Mucosa of gallbladder (tissue), 1 donor: ENCODE measurements around the gene PIEZO1. TPM values are rescaled to one million over a fixed set of nuclear protein-coding genes. Genes with fewer than 3 reads are reported as not detected.

ENCODE experiments used
- DNase-seq: peaks from one replicate; pipeline ENCODE4 v3.0.0-alpha.2; 2020; ENCODE audit warnings: low spot score
- total RNA-seq: library from RNA; stranded (reverse); gene quantifications from one replicate; pipeline ENCODE4 v1.2.1, GENCODE V29; 2021
- donor health status: DM: no; HTN: no; CAD: no.

Gene PIEZO1
- total RNA-seq, 1 donor from 2014 or later: 108 TPM

GRCh38 chr16:88754109-88754911 lies 30.7 kb downstream of the PIEZO1 start:
- DNase-seq: no peak

DNA sequence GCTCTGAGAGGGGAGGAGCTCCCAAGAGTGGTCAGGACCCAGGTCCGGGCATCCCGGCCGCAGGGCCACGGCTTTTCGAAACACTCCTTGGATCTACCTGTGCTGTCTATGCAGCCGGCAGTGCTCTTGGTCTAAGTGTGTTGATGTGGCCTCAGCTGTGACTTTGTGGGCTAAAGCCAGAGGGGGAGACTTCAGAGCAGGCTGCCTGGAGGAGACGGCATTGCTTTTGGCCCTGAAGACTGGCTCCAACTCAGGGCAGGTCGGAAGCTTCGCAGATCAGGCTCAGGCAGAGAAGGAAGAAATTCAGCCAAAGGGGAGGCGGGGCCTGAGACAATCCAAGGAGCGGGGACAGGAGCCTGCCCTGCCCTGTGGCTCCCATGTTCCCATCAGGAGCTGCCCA lies 31.4 kb downstream of the PIEZO1 start:
- DNase-seq: no peak

GRCh38 chr16:88753191-88753590 lies 31.8 kb downstream of the PIEZO1 start:
- no peak for DNase-seq

GRCh38 chr16:88752386-88753002 lies 32.5 kb downstream of the PIEZO1 start:
- DNase-seq: no peak

DNA sequence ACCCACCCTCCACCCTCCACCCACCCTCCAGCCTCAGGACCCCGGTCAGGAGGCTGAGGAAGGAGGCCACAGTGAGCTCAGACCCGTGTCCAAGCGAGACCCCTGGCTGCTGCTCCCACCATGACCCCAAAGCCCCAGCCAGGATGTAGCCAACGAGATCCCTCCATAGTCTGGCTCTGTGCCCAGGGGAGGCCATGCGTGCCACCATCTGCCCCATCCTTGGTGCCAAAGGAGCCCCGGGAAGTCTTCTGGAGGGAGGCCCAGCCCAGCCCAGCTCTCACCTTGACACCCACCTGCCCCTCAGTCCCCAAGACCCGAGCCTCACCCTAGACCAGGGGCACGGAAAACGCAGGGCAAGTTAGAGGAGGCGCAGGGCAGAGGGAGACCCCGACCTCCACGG lies 34.2 kb downstream of the PIEZO1 start:
- no peak for DNase-seq

DNA sequence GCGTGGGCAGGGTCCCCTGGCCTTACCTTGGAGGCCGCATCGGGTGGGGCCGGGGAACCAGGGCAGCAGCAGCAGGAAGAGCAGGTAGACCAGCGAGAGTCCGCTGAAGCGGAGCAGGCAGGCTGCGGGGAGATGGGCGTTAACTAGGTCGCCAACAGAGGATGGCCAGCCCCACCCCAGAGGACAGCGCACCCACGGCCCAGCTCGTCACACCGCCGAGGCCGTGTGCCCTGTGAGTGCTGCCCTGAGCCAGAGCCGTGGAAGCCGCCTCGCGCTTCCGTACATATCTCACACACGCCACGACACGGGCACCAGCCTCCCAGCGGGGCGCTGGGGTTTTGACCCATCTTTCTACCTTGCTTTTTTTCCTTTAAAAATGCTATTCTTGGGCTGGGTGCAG lies 35.7 kb downstream of the PIEZO1 start:
- DNase-seq: no peak

DNA sequence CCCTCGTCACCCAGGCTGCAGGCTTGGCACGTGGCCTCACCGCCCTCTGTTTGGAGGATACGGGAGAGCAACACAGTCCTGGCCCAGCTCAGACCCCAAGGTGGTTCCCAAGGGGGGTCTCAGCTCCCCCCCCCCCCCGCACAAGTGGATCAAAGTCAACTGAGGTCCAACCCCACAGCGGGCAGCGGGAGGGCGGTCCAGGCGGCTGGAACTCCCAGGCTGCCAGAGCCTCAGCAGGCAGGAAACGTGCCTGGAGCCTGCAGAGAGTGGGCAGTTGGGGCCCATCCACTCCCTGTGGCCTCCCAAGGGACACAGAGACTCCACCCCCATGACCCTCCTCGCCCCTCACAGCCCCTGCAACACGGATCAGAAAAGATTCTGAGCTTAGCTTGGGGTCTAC lies 36.7 kb downstream of the PIEZO1 start:
- DNase-seq: no peak

DNA sequence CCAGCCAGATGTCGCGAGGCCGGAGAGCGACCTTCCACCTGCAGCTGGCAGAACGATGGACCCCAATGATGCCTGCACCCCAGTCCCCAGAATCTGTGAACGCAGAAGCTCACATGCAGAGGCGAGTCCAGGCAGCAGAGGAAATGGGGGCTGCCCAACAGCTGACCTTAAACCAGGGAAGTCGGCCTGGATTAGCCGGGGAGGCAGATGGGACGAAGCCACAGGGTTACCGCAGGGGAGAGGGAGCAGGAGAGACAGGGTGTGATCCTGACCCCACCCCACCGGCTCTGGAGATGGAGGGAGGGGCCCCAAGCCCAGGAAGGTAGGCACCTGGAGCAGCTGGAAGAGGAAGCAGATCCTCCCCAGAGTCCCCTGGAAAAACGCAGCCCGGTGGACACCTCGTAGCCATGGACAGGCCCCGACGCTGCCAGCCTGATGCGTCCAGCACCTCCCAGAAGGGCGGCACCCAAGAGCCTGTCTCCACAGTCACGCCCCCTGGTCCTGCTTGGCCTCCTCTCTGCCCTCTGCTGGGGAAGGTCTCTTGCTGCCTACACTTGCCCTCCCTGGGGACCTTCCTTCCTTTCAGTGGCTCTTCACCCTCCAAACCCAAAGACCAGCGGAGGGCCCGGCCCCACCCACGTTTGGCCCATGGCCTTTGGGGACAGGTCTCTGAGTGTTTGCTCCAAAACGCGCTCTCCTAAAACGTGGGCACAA lies 37.3 kb downstream of the PIEZO1 start:
- no peak for DNase-seq

- no peak for DNase-seq
These were observed 38.5 kb downstream of the PIEZO1 start for GRCh38 chr16:88746506-88746905.

- no peak for DNase-seq
These were observed 40.2 kb downstream of the PIEZO1 start for GRCh38 chr16:88744577-88745521.

DNA sequence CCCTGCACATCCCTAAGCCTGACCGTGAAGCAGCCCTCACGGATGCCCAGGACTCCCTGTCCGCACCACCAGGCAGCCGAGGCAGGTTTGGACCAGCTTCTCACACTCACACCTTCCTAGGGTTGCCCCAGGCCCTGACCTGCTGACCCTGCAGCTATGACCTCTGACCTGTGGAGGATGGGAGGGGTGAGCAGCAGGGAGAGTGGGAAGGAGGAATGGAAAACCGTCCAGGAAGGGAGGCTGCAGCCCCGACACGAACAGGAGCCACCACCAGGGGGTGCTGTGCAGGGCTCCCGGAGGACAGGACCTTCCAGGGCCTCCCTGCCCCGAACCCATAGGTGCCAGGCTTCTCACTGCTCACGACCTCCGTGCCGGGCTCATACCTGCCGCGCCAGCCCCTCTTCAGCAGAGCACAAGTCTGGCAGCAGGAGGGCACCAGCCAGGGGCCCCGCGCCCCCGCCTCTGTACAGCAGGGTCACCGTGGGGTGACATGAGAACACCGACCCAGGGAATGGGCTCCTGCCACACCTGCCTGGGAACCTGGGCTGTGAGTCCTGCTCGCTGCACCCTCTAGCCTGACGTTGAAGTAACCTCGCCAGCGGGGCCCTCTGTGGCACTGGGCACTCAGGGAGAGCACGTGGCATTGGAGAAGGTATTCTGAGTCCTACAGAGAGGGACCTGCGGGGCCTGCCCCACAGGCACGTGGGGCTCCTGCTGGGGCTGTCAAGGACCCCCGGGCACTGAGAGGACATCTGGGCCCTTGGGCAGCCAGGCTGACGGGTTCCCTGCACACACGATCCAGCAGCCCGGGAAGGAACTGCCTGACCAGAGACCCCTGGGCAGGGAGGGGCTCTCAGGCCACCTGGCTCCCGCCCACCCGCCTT lies 41.1 kb downstream of the PIEZO1 start:
- peak; percentile 76 for DNase-seq

- no peak for DNase-seq
These were observed 42.0 kb downstream of the PIEZO1 start for GRCh38 chr16:88742896-88743605.

DNA sequence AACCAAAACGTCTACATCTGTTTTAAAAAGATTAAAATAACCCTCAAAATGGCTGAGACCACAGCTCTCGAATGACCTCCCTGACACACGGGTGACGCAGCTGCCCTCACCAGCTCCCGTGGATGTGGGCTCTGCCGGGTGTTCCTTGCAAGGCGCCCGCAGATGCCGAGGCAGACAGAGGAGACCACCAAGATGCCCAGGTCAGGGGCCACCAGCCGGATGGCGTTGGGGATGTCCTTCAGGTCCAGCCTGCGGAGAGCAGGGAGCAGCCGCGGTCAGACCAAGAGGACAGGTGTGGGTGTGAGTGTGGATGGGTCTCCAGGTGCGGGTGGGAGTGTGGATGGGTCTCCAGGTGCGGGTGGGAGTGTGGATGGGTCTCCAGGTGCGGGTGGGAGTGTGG lies 43.7 kb downstream of the PIEZO1 start:
- no peak for DNase-seq

- DNase-seq: no peak
These were observed 44.3 kb downstream of the PIEZO1 start for GRCh38 chr16:88740727-88741055.

DNA sequence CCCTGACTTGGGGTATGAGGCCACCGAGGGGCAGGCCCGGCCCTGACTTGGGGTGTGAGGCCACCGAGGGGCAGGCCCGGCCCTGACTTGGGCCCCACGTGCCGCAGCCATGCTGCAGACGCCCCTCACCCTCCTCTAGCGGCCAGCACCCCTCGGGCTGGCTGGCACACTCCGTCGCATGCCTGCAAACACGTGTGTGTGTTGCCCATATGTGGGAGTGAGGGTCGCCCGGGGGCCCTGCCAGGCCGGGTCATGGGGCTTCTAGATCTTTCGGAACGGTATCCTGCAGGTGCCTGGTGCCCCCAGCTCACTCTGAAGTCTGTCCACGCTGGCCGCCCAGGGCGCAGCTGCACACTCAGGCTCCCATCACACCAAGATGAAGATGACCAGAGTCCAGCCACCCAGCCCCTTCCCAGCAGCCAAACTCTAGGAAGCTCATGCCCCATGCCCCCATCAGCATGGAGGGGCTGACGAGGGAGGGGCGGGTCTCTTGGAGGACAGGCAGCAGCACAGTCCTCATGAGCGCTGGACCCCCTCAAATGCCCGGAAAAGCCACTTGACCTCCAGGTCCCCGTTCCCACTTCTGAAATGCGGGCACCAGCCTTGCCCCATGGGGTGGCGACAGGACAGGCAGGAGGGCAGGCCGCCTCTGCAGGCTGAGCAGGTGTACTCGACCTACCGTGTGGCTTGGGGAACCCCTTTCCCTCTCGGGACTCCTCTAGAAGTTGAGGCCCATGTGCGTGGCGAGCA lies 44.9 kb downstream of the PIEZO1 start:
- DNase-seq: no peak

DNA sequence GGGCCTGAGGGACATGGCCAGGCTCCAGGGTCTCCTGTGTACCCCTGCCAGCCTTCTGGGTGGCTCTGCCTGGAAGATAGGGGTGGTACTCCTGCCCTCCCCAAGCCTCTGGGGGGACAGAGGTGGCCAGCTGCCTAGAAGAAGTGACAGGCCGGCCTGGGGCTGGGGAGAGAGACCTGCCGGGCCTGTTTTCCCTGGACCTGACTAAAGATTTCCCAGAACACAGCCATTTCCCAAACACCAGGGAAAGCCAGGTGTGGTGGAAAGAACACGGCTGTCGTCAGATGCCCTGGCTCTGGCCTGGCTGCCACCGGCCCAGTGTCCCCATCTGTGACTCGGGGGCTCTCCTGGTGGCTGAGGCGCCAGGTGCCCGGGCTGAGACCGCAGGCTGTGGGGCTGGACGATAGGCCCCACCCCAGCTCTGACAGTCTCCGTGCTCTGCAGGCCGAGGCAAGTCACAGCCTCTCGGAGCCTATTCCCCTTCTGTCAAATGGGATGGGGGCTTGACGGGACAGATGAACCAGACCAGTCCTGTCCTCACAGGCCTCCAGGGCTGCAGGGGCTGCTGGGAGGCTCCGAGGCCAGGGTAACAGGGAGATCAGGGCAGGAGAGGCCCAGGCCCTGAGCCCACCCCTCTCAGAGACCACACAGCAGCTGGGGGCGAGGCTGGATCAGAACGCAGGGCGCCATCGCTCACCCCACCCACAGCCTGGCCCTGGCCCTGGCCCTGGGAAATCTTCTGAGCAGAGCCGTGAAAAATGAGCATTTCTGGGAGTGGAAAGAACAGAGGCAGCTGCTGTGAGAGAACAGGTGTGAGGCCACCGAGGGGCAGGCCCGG lies 45.7 kb downstream of the PIEZO1 start:
- no peak for DNase-seq

DNA sequence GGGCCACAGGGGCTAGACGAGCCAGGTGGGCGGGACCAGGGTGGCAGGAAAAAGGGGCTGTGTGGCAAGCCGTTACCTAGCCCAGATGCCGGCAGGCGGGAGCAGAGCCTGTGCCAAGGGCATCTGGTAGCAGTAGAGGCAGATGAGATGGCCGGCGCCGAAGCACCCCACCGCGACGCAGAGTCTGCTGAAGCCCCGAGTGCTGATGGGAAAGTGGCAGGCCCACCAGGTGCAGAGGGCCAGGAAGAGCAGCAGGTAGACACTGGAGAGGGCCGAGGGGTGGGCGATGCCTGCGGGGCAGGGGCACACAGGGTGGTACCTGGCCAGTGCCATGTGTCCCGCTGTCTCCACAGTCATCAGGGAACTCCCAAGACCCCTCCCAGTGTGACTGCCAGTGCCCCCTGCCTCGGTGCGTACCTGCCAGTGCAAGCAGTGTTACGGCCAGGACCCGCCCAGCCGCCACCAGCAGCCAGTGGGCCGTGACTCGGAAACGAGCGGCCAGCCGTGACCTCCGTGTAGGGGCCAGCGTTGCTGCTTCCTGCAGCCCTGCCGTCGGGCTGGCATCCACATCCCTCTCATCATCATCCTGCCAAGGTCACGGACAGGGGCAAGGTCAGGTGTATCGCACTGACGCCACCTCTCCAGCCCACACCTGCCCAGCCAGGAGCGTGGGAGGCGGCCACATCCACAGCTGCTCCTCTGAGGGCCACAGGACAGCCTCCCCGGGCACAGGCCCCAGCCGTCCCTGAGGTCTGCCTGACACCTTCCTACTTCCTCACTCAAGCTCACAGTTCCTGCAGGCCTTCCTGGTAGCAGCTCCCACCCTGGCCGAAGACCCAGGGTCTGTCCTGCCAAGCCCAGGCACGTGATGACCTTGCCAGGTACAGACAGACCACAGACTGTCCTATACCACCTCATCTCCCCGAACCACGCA lies 46.6 kb downstream of the PIEZO1 start:
- no peak for DNase-seq
